Measurements from ENCODE around the gene KRABD2.

The KRABD2 gene

DNA sequence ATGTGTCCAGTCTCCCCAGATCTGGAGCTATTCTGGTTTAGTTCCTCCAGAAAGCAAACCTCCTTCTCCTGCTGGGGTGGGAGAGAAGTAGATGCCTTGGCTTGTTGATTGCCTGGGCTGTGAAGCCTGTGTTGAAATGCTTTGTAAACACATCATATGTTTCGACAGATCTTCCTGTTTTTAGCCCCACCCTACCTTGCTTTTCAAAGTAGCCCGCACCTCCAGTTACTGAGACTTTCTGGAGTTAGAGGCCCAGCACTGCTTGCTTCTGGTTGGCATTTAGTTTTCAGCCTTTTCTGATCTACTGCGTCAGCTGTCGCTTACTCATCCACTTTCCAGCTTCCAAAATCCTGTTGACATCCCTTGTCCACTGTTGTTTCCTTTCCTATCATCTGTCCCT lies 41.3 kb upstream of the KRABD2 start:
- Mint-ChIP-seq H3K4me1 (ENCODE audit: unreplicated experiment) (peaks cover 5% of the 10 kb centered on the region), H3K27me3 (ENCODE audit: unreplicated experiment) (peaks cover 70% of the 10 kb centered on the region), H3K4me3 (ENCODE audit: unreplicated experiment) (no peak overlapping the region), H3K27ac (ENCODE audit: unreplicated experiment) (no peak overlapping the region), H3K9me3 (ENCODE audit: unreplicated experiment) (no peaks in the 10 kb centered on the region), H3K36me3 (ENCODE audit: unreplicated experiment) (no peaks in the 10 kb centered on the region)
- no peak for DNase-seq (ENCODE audit: extremely low spot score, unreplicated experiment)
- TF ChIP-seq, protein P1, sequence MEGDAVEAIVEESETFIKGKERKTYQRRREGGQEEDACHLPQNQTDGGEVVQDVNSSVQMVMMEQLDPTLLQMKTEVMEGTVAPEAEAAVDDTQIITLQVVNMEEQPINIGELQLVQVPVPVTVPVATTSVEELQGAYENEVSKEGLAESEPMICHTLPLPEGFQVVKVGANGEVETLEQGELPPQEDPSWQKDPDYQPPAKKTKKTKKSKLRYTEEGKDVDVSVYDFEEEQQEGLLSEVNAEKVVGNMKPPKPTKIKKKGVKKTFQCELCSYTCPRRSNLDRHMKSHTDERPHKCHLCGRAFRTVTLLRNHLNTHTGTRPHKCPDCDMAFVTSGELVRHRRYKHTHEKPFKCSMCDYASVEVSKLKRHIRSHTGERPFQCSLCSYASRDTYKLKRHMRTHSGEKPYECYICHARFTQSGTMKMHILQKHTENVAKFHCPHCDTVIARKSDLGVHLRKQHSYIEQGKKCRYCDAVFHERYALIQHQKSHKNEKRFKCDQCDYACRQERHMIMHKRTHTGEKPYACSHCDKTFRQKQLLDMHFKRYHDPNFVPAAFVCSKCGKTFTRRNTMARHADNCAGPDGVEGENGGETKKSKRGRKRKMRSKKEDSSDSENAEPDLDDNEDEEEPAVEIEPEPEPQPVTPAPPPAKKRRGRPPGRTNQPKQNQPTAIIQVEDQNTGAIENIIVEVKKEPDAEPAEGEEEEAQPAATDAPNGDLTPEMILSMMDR (IDR thresholded peaks at IDR 0.05): no peak

DNA sequence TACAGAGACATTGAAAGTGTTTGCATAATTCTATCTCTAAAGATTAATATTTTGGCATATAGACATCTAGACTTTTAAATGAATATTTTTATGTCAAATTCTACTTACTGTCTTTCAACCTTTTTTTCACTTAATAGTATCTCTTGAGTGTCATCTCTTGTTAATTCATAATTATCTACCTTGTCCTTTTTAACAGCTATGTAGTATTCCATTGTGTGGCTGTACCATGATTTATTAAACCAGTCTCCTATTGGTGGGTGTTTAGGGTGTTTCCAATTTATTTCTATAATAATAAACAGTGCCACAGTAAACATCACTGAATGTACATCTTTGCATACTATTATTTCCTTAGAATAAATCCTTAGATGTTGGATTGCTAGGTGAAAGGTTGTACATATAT lies 37.4 kb upstream of the KRABD2 start:
- H3K27me3 Mint-ChIP-seq (ENCODE audit: unreplicated experiment): peaks cover 41% of the 10 kb centered on the region
- H3K27ac Mint-ChIP-seq (ENCODE audit: unreplicated experiment): no peak overlapping the region
- no peak overlapping the region for H3K4me3 Mint-ChIP-seq (ENCODE audit: unreplicated experiment)
- no peaks in the 10 kb centered on the region for H3K36me3 Mint-ChIP-seq (ENCODE audit: unreplicated experiment)
- TF ChIP-seq, protein P1 (IDR thresholded peaks at IDR 0.05): no peak
- no peak for DNase-seq (ENCODE audit: extremely low spot score, unreplicated experiment)
- H3K4me1 Mint-ChIP-seq (ENCODE audit: unreplicated experiment): no peaks in the 10 kb centered on the region
- no peaks in the 10 kb centered on the region for H3K9me3 Mint-ChIP-seq (ENCODE audit: unreplicated experiment)

DNA sequence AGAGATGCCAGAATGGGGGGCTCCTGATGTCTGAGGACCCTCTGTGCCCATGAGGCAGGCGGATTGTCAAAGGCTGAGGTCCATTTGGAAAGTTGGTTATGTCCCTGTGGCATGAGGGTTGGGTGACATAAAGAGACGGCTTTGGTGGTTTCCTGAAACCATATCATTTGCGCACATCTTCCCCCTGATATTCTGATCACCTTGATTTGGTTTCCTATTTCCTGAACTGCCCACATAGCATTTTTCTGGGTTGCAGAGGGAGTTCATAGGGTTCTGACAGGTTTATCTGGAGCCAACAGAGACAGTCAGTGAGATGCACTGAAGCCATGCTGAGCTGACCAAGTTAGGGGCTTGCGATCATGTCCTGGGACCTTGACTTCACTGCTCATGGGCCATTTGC lies 36.8 kb upstream of the KRABD2 start:
- Mint-ChIP-seq H3K27ac (ENCODE audit: unreplicated experiment) (no peak overlapping the region), H3K36me3 (ENCODE audit: unreplicated experiment) (no peaks in the 10 kb centered on the region), H3K4me3 (ENCODE audit: unreplicated experiment) (no peak overlapping the region), H3K9me3 (ENCODE audit: unreplicated experiment) (no peaks in the 10 kb centered on the region), H3K4me1 (ENCODE audit: unreplicated experiment) (no peaks in the 10 kb centered on the region), H3K27me3 (ENCODE audit: unreplicated experiment) (peaks cover 36% of the 10 kb centered on the region)
- DNase-seq (ENCODE audit: extremely low spot score, unreplicated experiment): no peak
- TF ChIP-seq, protein P1 (IDR thresholded peaks at IDR 0.05): no peak

DNA sequence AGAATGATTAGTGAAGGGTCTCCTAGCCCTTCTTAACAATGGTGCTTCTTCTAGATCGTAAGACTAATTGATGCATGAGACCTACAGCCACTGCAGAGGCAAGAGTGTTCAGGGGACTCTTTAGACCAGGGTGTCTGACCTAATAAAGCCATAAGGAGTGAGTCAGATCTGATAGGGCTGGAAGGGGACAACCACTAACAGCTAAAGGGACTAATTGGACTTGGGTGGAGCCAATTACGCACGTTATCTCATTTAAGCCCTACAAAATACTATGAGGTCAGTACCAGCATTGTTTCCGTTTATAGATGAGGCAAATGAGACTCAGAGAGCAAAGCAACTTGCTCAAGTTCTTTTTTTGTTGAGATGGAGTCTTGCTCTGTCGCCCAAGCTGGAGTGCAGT lies 35.6 kb upstream of the KRABD2 start:
- no peaks in the 10 kb centered on the region for H3K4me1 Mint-ChIP-seq (ENCODE audit: unreplicated experiment)

DNA sequence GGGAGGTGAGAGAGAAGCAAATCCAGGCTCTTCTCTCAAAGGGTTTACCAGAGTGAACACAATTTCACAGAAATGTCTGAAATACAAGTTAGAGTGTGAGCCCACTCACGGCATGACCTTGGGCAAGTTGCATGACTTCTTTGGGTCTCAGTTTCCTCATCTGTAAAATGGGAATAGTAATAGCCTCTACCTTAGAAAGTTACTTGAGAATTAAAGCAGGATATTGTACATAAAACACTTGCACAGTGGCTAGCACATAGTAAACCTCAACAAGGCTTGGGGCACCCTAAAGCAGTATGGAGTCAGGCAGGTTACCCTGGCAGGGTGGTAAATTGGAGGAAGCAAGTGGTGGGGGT lies 34.4 kb upstream of the KRABD2 start:
- Mint-ChIP-seq H3K4me1 (ENCODE audit: unreplicated experiment) (no peaks in the 10 kb centered on the region), H3K27ac (ENCODE audit: unreplicated experiment) (no peak overlapping the region), H3K36me3 (ENCODE audit: unreplicated experiment) (no peaks in the 10 kb centered on the region)

More for the DNA sequence above, 35.6 kb upstream of the KRABD2 start:
- no peak for DNase-seq (ENCODE audit: extremely low spot score, unreplicated experiment)
- TF ChIP-seq, protein P1 (IDR thresholded peaks at IDR 0.05): no peak
- Mint-ChIP-seq H3K36me3 (ENCODE audit: unreplicated experiment) (no peaks in the 10 kb centered on the region), H3K9me3 (ENCODE audit: unreplicated experiment) (no peaks in the 10 kb centered on the region), H3K27ac (ENCODE audit: unreplicated experiment) (no peak overlapping the region), H3K27me3 (ENCODE audit: unreplicated experiment) (peaks cover 23% of the 10 kb centered on the region), H3K4me3 (ENCODE audit: unreplicated experiment) (no peak overlapping the region)

More for the DNA sequence above, 34.4 kb upstream of the KRABD2 start:
- Mint-ChIP-seq H3K27me3 (ENCODE audit: unreplicated experiment) (peaks cover 11% of the 10 kb centered on the region), H3K9me3 (ENCODE audit: unreplicated experiment) (no peaks in the 10 kb centered on the region), H3K4me3 (ENCODE audit: unreplicated experiment) (no peak overlapping the region)
- DNase-seq (ENCODE audit: extremely low spot score, unreplicated experiment): no peak
- TF ChIP-seq, protein P1 (IDR thresholded peaks at IDR 0.05): no peak
